GDM1 (cell line): ENCODE results near the gene EHBP1.

Experiments
- DNase-seq: peaks from one replicate; lab custom pipeline; 2025; lab: John Stamatoyannopoulos, UW

Gene EHBP1

GRCh38 chr2:62822549-62822948 is 117.0 kb downstream of the EHBP1 start:
- no peak for DNase-seq

- DNase-seq, result no peak
Measured at GRCh38 chr2:62824388-62824787, 118.9 kb downstream of the EHBP1 start.

- DNase-seq, result no peak
Measured at GRCh38 chr2:62826141-62826540, 120.6 kb downstream of the EHBP1 start.

GRCh38 chr2:62826953-62827675 is 121.6 kb downstream of the EHBP1 start:
- no peak for DNase-seq

- no peak for DNase-seq
Measured at GRCh38 chr2:62831729-62832128, 126.2 kb downstream of the EHBP1 start.

GRCh38 chr2:62844311-62845090 is 139.0 kb downstream of the EHBP1 start:
- DNase-seq, result no peak

- DNase-seq, result no peak
Measured at GRCh38 chr2:62845256-62845655, 139.7 kb downstream of the EHBP1 start.

GRCh38 chr2:62852254-62852653 is 146.7 kb downstream of the EHBP1 start:
- DNase-seq, result no peak

- no peak for DNase-seq
Measured at GRCh38 chr2:62854600-62855514, 149.3 kb downstream of the EHBP1 start.

GRCh38 chr2:62856228-62857040 is 150.9 kb downstream of the EHBP1 start:
- DNase-seq, result no peak

- no peak for DNase-seq
Measured at GRCh38 chr2:62857139-62857931, 151.8 kb downstream of the EHBP1 start.

GRCh38 chr2:62858231-62858832 is 152.8 kb downstream of the EHBP1 start:
- no peak for DNase-seq

GRCh38 chr2:62868947-62869346 is 163.4 kb downstream of the EHBP1 start:
- DNase-seq, result no peak

GRCh38 chr2:62870966-62871365 is 165.5 kb downstream of the EHBP1 start:
- DNase-seq, result no peak

- no peak for DNase-seq
Measured at GRCh38 chr2:62871506-62871905, 166.0 kb downstream of the EHBP1 start.

- no peak for DNase-seq
Measured at GRCh38 chr2:62873603-62874002, 168.1 kb downstream of the EHBP1 start.

- DNase-seq, result no peak
Measured at GRCh38 chr2:62874881-62875383, 169.4 kb downstream of the EHBP1 start.

- DNase-seq, result no peak
Measured at GRCh38 chr2:62881162-62881795, 175.8 kb downstream of the EHBP1 start.

GRCh38 chr2:62883629-62884028 is 178.1 kb downstream of the EHBP1 start:
- DNase-seq, result no peak

GRCh38 chr2:62884086-62884485 is 178.6 kb downstream of the EHBP1 start:
- no peak for DNase-seq
